ENCODE results near the gene ATP8A2.

- no peak for TF ChIP-seq CEBPB (IDR thresholded peaks at IDR 0.05; ENCODE audit: low read depth, low read length)
- TF ChIP-seq MAFK (IDR thresholded peaks at IDR 0.05; ENCODE audit: low read depth, low read length) = no peak
- TF ChIP-seq POLR2A (IDR thresholded peaks at IDR 0.05; ENCODE audit: low read depth, low read length) = no peak
- TF ChIP-seq SMC3 (IDR thresholded peaks at IDR 0.05; ENCODE audit: low read depth, low read length) = no peak
- TF ChIP-seq, protein P1, sequence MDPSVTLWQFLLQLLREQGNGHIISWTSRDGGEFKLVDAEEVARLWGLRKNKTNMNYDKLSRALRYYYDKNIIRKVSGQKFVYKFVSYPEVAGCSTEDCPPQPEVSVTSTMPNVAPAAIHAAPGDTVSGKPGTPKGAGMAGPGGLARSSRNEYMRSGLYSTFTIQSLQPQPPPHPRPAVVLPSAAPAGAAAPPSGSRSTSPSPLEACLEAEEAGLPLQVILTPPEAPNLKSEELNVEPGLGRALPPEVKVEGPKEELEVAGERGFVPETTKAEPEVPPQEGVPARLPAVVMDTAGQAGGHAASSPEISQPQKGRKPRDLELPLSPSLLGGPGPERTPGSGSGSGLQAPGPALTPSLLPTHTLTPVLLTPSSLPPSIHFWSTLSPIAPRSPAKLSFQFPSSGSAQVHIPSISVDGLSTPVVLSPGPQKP (IDR thresholded peaks at IDR 0.05; ENCODE audit: borderline replicate concordance, low read depth, low read length) = no peak
These were observed 206.8 kb downstream of the ATP8A2 start for GRCh38 chr13:25578526-25578925.
